HEK293 (cell line): ENCODE measurements around the gene HTR2A.

Experiments used
- CTCF ChIA-PET: fragments of 350-600 bp; formaldehyde crosslinking; extraction: SDS; loops from one replicate; lab custom pipeline; 2021; ENCODE audit warnings: antibody characterized with exemption; lab: Yijun Ruan, JAX
- POLR2A ChIA-PET: fragments of 300-600 bp; formaldehyde crosslinking; extraction: SDS; loops from one replicate; lab custom pipeline; 2020; ENCODE audit warnings: antibody characterized with exemption, inconsistent platforms; lab: Yijun Ruan, JAX
- H3K27ac ChIP-seq: fragments of 200-500 bp; sonication (Bioruptor generic); 2 replicates; pipeline ENCODE4 v1.5.1; 2014; ENCODE audit warnings: low read depth, low read length, control low read depth, inconsistent platforms; ENCODE audit errors: extremely low read depth
- H3K36me3 ChIP-seq, 2 experiments: fragments of 200-500 bp in 1 of 2; sonication (Bioruptor generic) in 1 of 2; 1 replicate in 1 of 2; 2 replicates in 1 of 2; pipeline ENCODE4 v1.5.1; 2014 to 2017; ENCODE audit warnings: inconsistent platforms in 2 of 2, low read length in 2 of 2; ENCODE audit not compliant: control insufficient read depth in 2 of 2, insufficient read depth in 1 of 2
- H3K4me1 ChIP-seq: fragments of 200-500 bp; sonication (Bioruptor generic); 2 replicates; pipeline ENCODE4 v1.5.1; 2014; ENCODE audit warnings: mild to moderate bottlenecking, low read length, inconsistent platforms; ENCODE audit not compliant: control insufficient read depth, insufficient read depth
- H3K4me3 ChIP-seq: 2 replicates; pipeline ENCODE4 v1.5.1; 2011; ENCODE audit warnings: low read depth, mild to moderate bottlenecking, control low read depth, low read length, moderate library complexity
- H3K9me3 ChIP-seq: fragments of 200-500 bp; sonication (Bioruptor generic); 2 replicates; pipeline ENCODE4 v1.5.1; 2014; ENCODE audit warnings: low read depth, low read length, inconsistent platforms; ENCODE audit not compliant: control insufficient read depth, insufficient read depth
- FEZF1 ChIP-seq: fragments of 450-650 bp; formaldehyde crosslinking; IDR thresholded peaks from 2 replicates; pipeline ENCODE4 v1.5.1; 2016; ENCODE audit warnings: missing biosample characterization, missing genetic modification characterization
- KLF10 ChIP-seq: fragments of 450-650 bp; IDR thresholded peaks from 2 replicates; pipeline ENCODE4 v1.5.1; 2018; ENCODE audit warnings: missing biosample characterization, mild to moderate bottlenecking, missing genetic modification characterization
- KLF7 ChIP-seq: fragments of 450-650 bp; formaldehyde crosslinking; IDR thresholded peaks from 2 replicates; pipeline ENCODE4 v1.5.1; 2016; ENCODE audit warnings: missing biosample characterization, missing genetic modification characterization, borderline replicate concordance
- PATZ1 ChIP-seq: fragments of 450-650 bp; formaldehyde crosslinking; IDR thresholded peaks from 2 replicates; pipeline ENCODE4 v1.5.1; 2016; ENCODE audit warnings: missing biosample characterization, missing genetic modification characterization
- SCRT1 ChIP-seq: fragments of 450-650 bp; formaldehyde crosslinking; IDR thresholded peaks from 2 replicates; pipeline ENCODE4 v1.5.1; 2016; ENCODE audit warnings: missing biosample characterization, missing genetic modification characterization, borderline replicate concordance
- SETDB1 ChIP-seq: IDR thresholded peaks from one replicate; pipeline ENCODE4 v1.6.1; 2017; ENCODE audit warnings: mild to moderate bottlenecking, low read length, moderate library complexity, mixed read lengths; ENCODE audit not compliant: insufficient read length
- TCF7L2 ChIP-seq: IDR thresholded peaks from 2 replicates; pipeline ENCODE4 v1.6.1; 2011; ENCODE audit warnings: low read depth, mild to moderate bottlenecking, inconsistent platforms, low read length, moderate library complexity, borderline replicate concordance
- YY2 ChIP-seq: fragments of 450-650 bp; formaldehyde crosslinking; IDR thresholded peaks from 2 replicates; pipeline ENCODE4 v1.5.1; 2016; ENCODE audit warnings: missing biosample characterization, missing genetic modification characterization
- ZBTB20 ChIP-seq: fragments of 450-650 bp; formaldehyde crosslinking; IDR thresholded peaks from 2 replicates; pipeline ENCODE4 v1.5.1; 2016; ENCODE audit warnings: missing biosample characterization, missing genetic modification characterization
- ZBTB7A ChIP-seq: fragments of 450-650 bp; formaldehyde crosslinking; IDR thresholded peaks from 2 replicates; pipeline ENCODE4 v1.5.1; 2016; ENCODE audit warnings: low read depth, missing biosample characterization, missing genetic modification characterization
- ZNF175 ChIP-seq: fragments of 450-650 bp; formaldehyde crosslinking; IDR thresholded peaks from 2 replicates; pipeline ENCODE4 v1.5.1; 2016; ENCODE audit warnings: missing biosample characterization, missing genetic modification characterization
- ZNF202 ChIP-seq: fragments of 450-650 bp; formaldehyde crosslinking; IDR thresholded peaks from 2 replicates; pipeline ENCODE4 v1.5.1; 2016; ENCODE audit warnings: missing biosample characterization, missing genetic modification characterization, borderline replicate concordance
- ZNF223 ChIP-seq: fragments of 450-650 bp; formaldehyde crosslinking; IDR thresholded peaks from 2 replicates; pipeline ENCODE4 v1.5.1; 2016; ENCODE audit warnings: missing biosample characterization, missing genetic modification characterization
- ZNF558 ChIP-seq: fragments of 450-650 bp; formaldehyde crosslinking; IDR thresholded peaks from 2 replicates; pipeline ENCODE4 v1.5.1; 2016; ENCODE audit warnings: missing biosample characterization, missing genetic modification characterization
- ZNF585B ChIP-seq: fragments of 450-650 bp; formaldehyde crosslinking; IDR thresholded peaks from 2 replicates; pipeline ENCODE4 v1.5.1; 2016; ENCODE audit warnings: missing biosample characterization, missing genetic modification characterization
- ZNF626 ChIP-seq: fragments of 450-650 bp; sonication (Bioruptor Pico); formaldehyde crosslinking; IDR thresholded peaks from 2 replicates; pipeline ENCODE4 v1.5.1; 2018; ENCODE audit warnings: missing biosample characterization, missing genetic modification characterization, inconsistent platforms
- ZNF747 ChIP-seq: fragments of 450-650 bp; formaldehyde crosslinking; IDR thresholded peaks from 2 replicates; pipeline ENCODE4 v1.5.1; 2016; ENCODE audit warnings: missing biosample characterization, missing genetic modification characterization
- ZNF768 ChIP-seq: fragments of 450-650 bp; formaldehyde crosslinking; IDR thresholded peaks from 2 replicates; pipeline ENCODE4 v1.5.1; 2018; ENCODE audit warnings: missing biosample characterization, mild to moderate bottlenecking, missing genetic modification characterization
- ZNF837 ChIP-seq: fragments of 450-650 bp; formaldehyde crosslinking; IDR thresholded peaks from 2 replicates; pipeline ENCODE4 v1.5.1; 2016; ENCODE audit warnings: missing biosample characterization, missing genetic modification characterization
- ZSCAN18 ChIP-seq: fragments of 450-650 bp; formaldehyde crosslinking; IDR thresholded peaks from 2 replicates; pipeline ENCODE4 v1.5.1; 2016; ENCODE audit warnings: missing biosample characterization, missing genetic modification characterization
- TF ChIP-seq, protein P1 (sequence below): fragments of 450-650 bp; formaldehyde crosslinking; IDR thresholded peaks from 2 replicates; pipeline ENCODE4 v1.5.1; 2016; ENCODE audit warnings: missing biosample characterization, missing genetic modification characterization

The HTR2A gene

GRCh38 chr13:46906405-46906804, 9.6 kb upstream of the HTR2A start (continued):
- no peak for TF ChIP-seq ZBTB7A (tag by site-specific recombination)
- no peak for TF ChIP-seq TCF7L2
- no peak for TF ChIP-seq ZBTB20
- no peak for TF ChIP-seq KLF10 (tag by site-specific recombination)
- TF ChIP-seq, protein P1, sequence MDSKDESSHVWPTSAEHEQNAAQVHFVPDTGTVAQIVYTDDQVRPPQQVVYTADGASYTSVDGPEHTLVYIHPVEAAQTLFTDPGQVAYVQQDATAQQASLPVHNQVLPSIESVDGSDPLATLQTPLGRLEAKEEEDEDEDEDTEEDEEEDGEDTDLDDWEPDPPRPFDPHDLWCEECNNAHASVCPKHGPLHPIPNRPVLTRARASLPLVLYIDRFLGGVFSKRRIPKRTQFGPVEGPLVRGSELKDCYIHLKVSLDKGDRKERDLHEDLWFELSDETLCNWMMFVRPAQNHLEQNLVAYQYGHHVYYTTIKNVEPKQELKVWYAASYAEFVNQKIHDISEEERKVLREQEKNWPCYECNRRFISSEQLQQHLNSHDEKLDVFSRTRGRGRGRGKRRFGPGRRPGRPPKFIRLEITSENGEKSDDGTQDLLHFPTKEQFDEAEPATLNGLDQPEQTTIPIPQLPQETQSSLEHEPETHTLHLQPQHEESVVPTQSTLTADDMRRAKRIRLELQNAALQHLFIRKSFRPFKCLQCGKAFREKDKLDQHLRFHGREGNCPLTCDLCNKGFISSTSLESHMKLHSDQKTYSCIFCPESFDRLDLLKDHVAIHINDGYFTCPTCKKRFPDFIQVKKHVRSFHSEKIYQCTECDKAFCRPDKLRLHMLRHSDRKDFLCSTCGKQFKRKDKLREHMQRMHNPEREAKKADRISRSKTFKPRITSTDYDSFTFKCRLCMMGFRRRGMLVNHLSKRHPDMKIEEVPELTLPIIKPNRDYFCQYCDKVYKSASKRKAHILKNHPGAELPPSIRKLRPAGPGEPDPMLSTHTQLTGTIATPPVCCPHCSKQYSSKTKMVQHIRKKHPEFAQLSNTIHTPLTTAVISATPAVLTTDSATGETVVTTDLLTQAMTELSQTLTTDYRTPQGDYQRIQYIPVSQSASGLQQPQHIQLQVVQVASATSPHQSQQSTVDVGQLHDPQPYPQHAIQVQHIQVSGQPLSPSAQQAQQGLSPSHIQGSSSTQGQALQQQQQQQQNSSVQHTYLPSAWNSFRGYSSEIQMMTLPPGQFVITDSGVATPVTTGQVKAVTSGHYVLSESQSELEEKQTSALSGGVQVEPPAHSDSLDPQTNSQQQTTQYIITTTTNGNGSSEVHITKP, result no peak
- no peak for TF ChIP-seq ZNF175 (tag by site-specific recombination)

DNA sequence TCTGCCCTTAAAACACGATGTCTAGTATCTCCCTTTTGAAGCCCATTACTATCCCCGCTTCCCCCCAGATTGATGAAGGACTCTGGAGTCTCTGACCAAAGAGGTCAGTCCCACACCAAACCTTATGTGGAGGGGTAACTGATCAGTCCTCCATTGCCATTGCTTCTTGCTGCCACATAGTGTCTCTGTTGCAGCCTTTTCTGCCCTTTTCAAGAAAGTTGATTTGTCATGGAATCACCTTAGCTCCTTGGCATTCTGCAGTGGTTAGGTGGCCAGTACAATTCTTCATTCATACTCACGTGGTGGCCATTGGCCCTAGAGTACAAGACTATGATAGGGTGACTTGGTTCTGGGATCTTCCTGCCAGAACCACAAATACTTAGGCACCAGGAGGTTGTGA, 8.4 kb upstream of the HTR2A start:
- POLR2A ChIA-PET, result no interaction called here
- TF ChIP-seq ZNF223 (tag by site-specific recombination) (no peak), ZBTB20 (no peak), YY2 (no peak), KLF7 (tag by site-specific recombination) (no peak), PATZ1 (tag by site-specific recombination) (no peak), KLF10 (tag by site-specific recombination) (no peak), ZNF585B (tag by site-specific recombination) (no peak), ZNF768 (tag by site-specific recombination) (no peak), ZNF837 (tag by site-specific recombination) (no peak), SETDB1 (no peak), ZBTB7A (tag by site-specific recombination) (no peak), ZNF626 (tag by site-specific recombination) (no peak), ZNF202 (tag by site-specific recombination) (no peak), FEZF1 (no peak), ZNF558 (tag by site-specific recombination) (no peak), ZSCAN18 (tag by site-specific recombination) (no peak), ZNF747 (tag by site-specific recombination) (no peak), SCRT1 (tag by site-specific recombination) (no peak)
- TF ChIP-seq, protein P1, result no peak
- TF ChIP-seq, all 188 proteins: peak for 0

More for the DNA sequence above, 8.4 kb upstream of the HTR2A start:
- no peak overlapping the region for H3K4me3 ChIP-seq
- H3K36me3 ChIP-seq, result no peaks in the 10 kb centered on the region
- CTCF ChIA-PET, result no interaction called here
- H3K27ac ChIP-seq, result no peak overlapping the region
- H3K4me1 ChIP-seq, result no peaks in the 10 kb centered on the region
- H3K9me3 ChIP-seq, result no peaks in the 10 kb centered on the region
